SKM-1 treated with dmso at 0.1 percent for 144 hours (cell line): ENCODE measurements around the gene SWT1.
"Not testable (repeated sequence)": the region's sequence is repeated elsewhere in the genome, so short reads cannot be mapped to it uniquely, and the experiment has no call there.

Experiments
- DNase-seq: peaks from one replicate; lab custom pipeline; 2025; ENCODE audit not compliant: unreplicated experiment; lab: John Stamatoyannopoulos, UW

The SWT1 gene

DNA sequence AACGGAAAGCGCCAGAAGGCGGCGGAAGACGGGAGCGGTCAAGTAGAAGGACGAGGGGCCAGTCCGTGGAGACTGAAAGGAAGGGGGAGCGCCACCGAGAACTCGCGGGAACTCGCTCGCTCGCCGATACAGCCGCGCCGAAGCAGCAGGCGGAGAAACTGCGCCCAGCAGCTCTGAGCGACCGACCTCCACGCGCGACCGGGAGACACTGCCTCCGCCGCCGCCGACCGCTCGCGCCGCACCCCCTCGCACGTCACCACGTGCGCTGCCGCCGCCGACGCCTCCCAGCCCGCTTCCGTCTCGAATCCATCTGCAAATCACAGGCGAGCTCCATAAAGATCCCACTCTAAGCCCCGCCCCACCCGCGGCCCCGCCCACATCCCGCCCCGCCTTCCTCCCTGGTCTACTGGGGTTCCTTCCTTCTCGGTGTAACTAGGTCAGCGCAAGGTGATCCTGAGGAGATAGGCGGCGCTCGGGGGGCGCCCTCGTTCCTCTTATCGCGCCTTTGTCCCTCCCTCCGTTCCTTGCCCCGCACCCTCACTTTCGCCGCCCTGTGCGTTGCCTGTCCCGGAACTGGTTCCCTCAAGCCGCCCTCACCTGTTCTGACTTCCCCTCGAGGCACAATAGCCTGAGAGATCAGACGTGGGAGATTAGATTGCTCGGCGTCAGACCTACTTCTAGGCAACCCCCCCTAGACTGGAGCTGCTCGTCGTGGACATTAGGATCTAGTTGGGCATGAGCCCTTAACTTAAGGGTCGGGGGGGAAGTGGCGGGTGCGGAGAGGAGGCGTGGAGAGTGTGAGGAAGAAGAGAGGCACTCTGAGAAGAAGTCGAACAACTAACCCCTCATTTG lies 160.3 kb downstream of the SWT1 start, which contains the start of gene IVNS1ABP:
Gene IVNS1ABP, minus strand, starts transcription at position 210 of the 852 bp plus-strand sequence. CDS start 7,750 bp downstream, outside the sequence.
- DNase-seq = peak; percentile 98

DNA sequence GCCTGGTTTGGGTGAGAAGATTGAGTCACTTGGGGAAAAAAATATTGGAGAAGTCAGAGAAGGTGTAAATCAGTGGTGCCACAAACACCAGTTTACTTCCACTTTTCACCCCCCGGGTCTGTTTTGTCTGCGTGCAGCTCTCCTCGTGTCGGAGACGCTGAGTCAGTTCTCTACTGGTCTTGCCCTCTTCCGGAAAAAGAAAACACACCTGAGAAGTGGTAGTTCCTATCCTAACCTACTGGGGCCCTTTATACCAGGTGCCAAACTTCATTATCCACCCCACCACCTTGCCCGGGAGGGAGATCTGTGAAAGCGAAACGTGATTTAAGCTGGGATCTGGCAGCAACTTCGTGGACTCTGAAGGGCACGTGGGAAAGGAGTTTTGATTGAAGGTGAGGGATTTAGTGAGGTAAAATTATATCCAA lies 160.9 kb downstream of the SWT1 start:
- DNase-seq = peak; percentile 89

DNA sequence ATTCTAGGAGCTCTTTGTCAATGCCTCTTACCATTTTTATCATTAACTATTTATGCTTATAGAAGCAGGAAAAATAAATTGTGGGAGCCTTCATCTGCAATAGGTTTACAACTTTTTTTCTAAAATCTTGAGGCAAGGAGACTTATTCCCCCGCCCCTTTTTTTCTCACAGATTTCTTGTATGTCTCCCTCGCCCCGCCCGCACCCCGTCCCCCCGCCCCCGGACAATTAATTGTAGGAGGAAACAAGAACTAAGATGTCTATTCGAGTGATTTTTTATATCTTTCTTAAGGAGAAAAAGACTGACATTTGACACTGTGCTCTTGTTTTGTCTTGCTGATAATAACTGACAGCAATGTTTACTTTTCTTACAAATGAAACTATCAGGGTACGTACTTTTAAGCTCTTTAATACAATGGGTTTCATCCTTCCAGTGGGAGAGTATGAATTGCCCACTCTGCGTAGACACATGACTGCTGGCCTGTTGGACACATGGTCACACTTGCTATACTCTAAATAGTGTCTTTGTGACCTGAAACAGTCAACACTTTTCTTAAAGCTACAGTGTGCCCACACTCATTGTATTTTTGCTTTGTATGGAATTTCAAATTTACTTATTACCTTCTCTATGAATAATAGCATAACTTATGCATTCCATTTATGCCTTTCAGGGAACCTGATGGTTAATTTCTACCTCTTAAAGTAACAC lies 161.6 kb downstream of the SWT1 start:
- DNase-seq = no peak

DNA sequence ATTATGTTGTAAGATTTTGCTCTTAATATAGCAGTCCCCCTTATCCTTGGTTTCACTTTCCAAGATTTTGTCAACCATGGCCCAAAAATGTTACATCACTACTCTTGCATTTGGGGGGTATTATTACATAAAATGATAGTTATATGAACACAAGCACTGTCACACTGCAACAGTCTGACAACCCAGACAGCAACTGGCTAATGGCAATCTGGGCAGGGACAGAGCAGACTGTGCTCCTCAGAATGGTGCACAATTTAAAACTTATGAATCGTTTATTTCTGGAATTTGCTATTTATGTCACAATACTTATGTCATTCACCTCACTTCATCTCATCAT lies 162.1 kb downstream of the SWT1 start:
- no peak for DNase-seq

DNA sequence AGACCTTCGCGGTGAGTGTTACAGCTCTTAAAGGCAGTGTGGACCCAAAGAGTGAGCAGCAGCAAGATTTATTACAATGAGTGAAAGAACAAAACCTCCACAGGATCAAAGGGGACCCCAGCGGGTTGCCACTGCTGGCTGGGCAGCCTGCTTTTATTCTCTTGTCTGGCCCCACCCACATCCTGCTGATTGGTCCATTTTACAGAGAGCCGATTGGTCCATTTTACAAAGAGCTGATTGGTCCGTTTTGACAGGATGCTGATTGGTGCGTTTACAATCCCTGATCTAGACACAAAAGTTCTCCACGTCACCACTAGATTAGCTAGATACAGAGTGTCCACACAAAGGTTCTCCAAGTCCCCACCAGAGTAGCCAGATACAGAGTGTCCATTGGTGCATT lies 164.1 kb downstream of the SWT1 start:
- not testable (repeated sequence) for DNase-seq

GRCh38 chr1:185321653-185322221 lies 164.8 kb downstream of the SWT1 start:
- DNase-seq = not testable (repeated sequence)

- DNase-seq = no peak
Observed at GRCh38 chr1:185322636-185323035, 165.7 kb downstream of the SWT1 start.

- DNase-seq = no peak
Observed at GRCh38 chr1:185324118-185324517, 167.2 kb downstream of the SWT1 start.

- DNase-seq = no peak
Observed at GRCh38 chr1:185325413-185325812, 168.4 kb downstream of the SWT1 start.

DNA sequence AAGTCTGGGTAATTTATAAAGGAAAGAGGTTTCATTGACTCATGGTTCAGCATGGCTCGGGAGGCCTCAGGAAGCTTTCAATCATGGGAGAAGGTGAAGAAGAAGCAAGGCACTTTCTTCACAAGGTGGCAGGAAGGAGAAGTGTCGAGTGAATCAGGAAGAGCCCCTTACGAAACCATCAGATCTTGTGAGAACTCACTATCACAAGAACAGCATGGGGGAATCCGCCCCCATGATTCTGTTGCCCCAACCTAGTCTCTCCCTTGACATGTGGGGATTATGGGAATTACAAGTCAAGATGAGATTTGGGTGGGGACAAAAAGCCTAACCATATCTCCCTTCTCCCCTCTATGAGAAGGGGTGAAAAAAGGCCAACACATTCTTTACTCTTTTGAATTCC lies 171.3 kb downstream of the SWT1 start:
- DNase-seq = peak; percentile 20

DNA sequence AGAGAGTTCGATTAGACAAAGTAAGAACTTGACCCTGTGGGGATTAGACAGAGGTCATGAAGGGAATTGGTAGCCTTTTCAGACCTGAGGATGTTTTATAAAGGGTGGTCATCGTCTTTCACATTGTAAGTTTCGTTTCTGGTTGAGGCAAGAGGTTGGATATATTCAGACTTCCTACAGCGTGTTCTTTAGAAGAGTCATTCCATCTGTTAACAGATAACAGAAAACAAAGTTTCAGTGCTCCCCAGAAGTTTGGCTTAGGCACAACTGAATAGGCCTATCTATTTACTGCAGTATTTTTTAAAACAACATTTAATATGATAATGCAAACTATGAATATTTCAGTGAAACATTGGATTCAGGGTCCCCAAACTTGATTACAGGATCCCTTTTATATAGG lies 177.2 kb downstream of the SWT1 start:
- no peak for DNase-seq

DNA sequence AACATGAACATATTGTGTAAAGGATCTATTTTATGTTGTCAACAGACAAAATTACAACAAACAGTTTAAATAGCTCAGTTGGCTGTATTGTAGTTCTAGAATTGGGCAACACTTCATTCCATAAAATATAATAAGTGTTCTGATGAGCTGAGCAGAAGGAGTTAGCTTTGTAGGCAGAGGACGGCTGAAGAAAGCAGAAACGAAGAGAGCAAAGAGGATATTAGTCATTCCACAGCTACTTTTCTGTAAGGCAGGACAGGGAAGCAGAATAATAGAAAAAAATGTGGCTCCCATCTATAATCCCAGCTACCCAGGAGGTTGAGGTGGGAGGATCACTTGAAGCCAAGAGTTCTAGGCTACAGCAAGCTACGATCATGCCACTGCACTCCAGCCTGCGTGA lies 180.3 kb downstream of the SWT1 start:
- no peak for DNase-seq

- peak; percentile 91 for DNase-seq
Observed at GRCh38 chr1:185338719-185339622, 182.0 kb downstream of the SWT1 start.

GRCh38 chr1:185341196-185341781 lies 184.3 kb downstream of the SWT1 start:
- DNase-seq = no peak
